ENCODE measurements around the gene PARD6A.

DNA sequence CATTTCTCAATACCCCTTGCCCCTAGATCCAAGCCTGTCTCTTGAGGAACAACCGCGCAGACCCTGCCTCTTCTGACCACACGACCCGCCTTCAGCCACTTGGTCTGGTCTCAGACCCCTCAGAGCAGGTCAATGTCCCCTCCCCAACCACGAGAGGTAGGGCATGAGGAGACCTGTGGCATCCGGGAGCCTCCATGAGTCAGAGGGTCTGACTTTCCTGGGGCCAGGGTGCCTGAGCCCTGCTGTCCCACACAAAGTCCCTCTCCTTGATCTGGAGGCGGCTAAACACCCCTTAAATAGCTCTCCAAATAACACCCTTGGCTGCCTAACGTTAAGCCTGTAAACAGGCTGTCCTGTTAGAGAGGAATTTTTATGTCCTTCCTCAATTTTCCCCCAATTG is 10.7 kb upstream of the PARD6A start:
- no peak for TF ChIP-seq EGR1 (IDR thresholded peaks at IDR 0.05)
- TF ChIP-seq CEBPB (IDR thresholded peaks at IDR 0.05), result no peak
- TF ChIP-seq TAF1 (IDR thresholded peaks at IDR 0.05; ENCODE audit: low read depth), result no peak
- TF ChIP-seq EP300 (IDR thresholded peaks at IDR 0.05; ENCODE audit: borderline replicate concordance), result no peak
- no peak for TF ChIP-seq CREB1 (IDR thresholded peaks at IDR 0.05; ENCODE audit: low read depth)
- TF ChIP-seq, protein P1, sequence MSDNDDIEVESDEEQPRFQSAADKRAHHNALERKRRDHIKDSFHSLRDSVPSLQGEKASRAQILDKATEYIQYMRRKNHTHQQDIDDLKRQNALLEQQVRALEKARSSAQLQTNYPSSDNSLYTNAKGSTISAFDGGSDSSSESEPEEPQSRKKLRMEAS (IDR thresholded peaks at IDR 0.05), result no peak
- TF ChIP-seq RAD21 (IDR thresholded peaks at IDR 0.05; ENCODE audit: low read depth), result no peak
- TF ChIP-seq TEAD4 (IDR thresholded peaks at IDR 0.05), result no peak
- no peak for TF ChIP-seq TCF12 (IDR thresholded peaks at IDR 0.05; ENCODE audit: low read depth)
- TF ChIP-seq, protein P2, sequence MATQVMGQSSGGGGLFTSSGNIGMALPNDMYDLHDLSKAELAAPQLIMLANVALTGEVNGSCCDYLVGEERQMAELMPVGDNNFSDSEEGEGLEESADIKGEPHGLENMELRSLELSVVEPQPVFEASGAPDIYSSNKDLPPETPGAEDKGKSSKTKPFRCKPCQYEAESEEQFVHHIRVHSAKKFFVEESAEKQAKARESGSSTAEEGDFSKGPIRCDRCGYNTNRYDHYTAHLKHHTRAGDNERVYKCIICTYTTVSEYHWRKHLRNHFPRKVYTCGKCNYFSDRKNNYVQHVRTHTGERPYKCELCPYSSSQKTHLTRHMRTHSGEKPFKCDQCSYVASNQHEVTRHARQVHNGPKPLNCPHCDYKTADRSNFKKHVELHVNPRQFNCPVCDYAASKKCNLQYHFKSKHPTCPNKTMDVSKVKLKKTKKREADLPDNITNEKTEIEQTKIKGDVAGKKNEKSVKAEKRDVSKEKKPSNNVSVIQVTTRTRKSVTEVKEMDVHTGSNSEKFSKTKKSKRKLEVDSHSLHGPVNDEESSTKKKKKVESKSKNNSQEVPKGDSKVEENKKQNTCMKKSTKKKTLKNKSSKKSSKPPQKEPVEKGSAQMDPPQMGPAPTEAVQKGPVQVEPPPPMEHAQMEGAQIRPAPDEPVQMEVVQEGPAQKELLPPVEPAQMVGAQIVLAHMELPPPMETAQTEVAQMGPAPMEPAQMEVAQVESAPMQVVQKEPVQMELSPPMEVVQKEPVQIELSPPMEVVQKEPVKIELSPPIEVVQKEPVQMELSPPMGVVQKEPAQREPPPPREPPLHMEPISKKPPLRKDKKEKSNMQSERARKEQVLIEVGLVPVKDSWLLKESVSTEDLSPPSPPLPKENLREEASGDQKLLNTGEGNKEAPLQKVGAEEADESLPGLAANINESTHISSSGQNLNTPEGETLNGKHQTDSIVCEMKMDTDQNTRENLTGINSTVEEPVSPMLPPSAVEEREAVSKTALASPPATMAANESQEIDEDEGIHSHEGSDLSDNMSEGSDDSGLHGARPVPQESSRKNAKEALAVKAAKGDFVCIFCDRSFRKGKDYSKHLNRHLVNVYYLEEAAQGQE (IDR thresholded peaks at IDR 0.05; ENCODE audit: low read depth), result no peak
- no peak for TF ChIP-seq USF1 (IDR thresholded peaks at IDR 0.05)
